ENCODE data around the gene MED25. TPM values are rescaled to one million over a fixed set of nuclear protein-coding genes. Genes with fewer than 3 reads are reported as not detected.

The MED25 gene
- total and polyA plus RNA-seq, 5 donors from 2014 or later, result 12.7 to 67.9 (median 21.6) TPM

GRCh38 chr19:49874503-49875157 is 56.5 kb downstream of the MED25 start:
- Mint-ChIP-seq H3K36me3 (peaks cover 4% of the 10 kb centered on the region), H3K27me3 (no peaks in the 10 kb centered on the region), H3K4me1 (peaks cover 0 to 57% (median 16%) of the 10 kb centered on the region in 4 donors), H3K27ac (peak overlapping the region in 2 of 3 donors; percentile 73 to 76), H3K9me3 (no peaks in the 10 kb centered on the region), H3K4me3 (peak overlapping the region in 2 of 4 donors; percentile 5 to 74)
- no peak overlapping the region for H3K4me3 ChIP-seq (ENCODE audit: low read depth, low read length)
- no peaks in the 10 kb centered on the region for H3K36me3 ChIP-seq (ENCODE audit: control insufficient read depth, insufficient read depth, low read length)
- H3K27me3 ChIP-seq (ENCODE audit: control insufficient read depth, insufficient read depth, low read length), result no peaks in the 10 kb centered on the region
- DNase-seq, result no peak
- no peak for ATAC-seq (ENCODE audit: low read depth in 2 of 2)
- H3K27ac ChIP-seq (ENCODE audit: insufficient read depth, low read length, poor library complexity, severe bottlenecking), result no peak overlapping the region
- no peaks in the 10 kb centered on the region for H3K9me3 ChIP-seq (ENCODE audit: control insufficient read depth in 2 of 2, low read length in 2 of 2)
- H3K4me1 ChIP-seq (ENCODE audit: control insufficient read depth, insufficient read depth, low read length, poor library complexity, severe bottlenecking), result peaks cover 31% of the 10 kb centered on the region

DNA sequence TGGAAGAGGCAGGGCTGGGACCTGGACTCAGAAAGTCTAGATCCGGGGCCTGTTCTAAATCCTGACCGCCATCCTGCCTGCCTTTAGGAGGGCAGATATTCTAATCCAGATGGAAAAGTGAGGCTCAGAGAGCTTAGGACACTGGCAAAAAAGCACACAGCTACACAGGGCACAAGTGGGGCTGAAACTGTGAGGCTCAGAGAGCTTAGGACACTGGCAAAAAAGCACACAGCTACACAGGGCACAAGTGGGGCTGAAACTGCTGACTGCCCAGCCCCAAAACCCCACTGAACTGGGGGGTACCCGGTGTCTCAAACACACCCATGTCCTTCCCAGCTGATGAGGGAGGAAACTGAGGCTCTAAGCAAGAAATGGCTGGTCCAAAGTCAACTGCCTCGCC is 57.1 kb downstream of the MED25 start:
- Histone ChIP-seq H3K36me3 (ENCODE audit: control insufficient read depth, insufficient read depth, low read length) (peaks cover 2% of the 10 kb centered on the region), H3K27me3 (ENCODE audit: control insufficient read depth, insufficient read depth, low read length) (no peaks in the 10 kb centered on the region), H3K4me3 (ENCODE audit: low read depth, low read length) (no peak overlapping the region), H3K27ac (ENCODE audit: insufficient read depth, low read length, poor library complexity, severe bottlenecking) (no peak overlapping the region), H3K4me1 (ENCODE audit: control insufficient read depth, insufficient read depth, low read length, poor library complexity, severe bottlenecking) (peaks cover 27% of the 10 kb centered on the region), H3K9me3 (ENCODE audit: control insufficient read depth in 2 of 2, low read length in 2 of 2) (no peaks in the 10 kb centered on the region)
- Mint-ChIP-seq H3K4me3 (no peak overlapping the region), H3K27ac (no peak overlapping the region), H3K4me1 (peaks cover 0 to 57% (median 16%) of the 10 kb centered on the region in 4 donors), H3K36me3 (peaks cover 4% of the 10 kb centered on the region), H3K27me3 (no peaks in the 10 kb centered on the region), H3K9me3 (no peaks in the 10 kb centered on the region)
- DNase-seq (no peak), ATAC-seq (ENCODE audit: low read depth in 2 of 2) (no peak)

DNA sequence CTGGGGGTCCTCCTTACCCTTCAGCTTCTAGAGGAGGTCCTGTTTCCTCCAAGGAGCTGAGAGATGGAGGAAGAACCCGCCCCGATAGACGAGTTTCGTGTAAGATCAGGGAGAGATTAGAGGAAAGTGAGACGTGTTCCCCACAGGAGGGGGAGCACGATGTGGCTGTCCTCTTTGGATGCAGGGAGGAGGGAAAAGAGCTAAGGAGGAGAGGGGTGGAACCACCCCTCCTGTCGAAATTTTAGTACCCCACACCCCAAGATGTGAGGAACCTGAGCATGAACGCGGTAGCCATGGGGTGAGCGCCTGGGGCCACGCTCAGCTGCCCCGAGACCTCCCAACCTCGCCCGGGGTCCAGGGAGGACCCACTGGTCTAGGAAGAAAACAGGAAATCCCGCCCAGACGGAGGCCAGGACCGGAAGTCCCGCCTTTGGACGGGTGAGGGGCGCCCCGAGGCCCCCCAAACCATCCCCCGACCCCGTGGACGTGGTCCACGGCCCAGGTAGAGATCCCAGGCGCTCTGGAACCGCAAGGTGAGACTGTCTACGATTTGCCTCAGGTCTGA is 57.9 kb downstream of the MED25 start:
- Histone ChIP-seq H3K4me1 (ENCODE audit: control insufficient read depth, insufficient read depth, low read length, poor library complexity, severe bottlenecking) (peaks cover 22% of the 10 kb centered on the region), H3K4me3 (ENCODE audit: low read depth, low read length) (peak overlapping the region; percentile 86), H3K36me3 (ENCODE audit: control insufficient read depth, insufficient read depth, low read length) (peaks cover 9% of the 10 kb centered on the region), H3K27ac (ENCODE audit: insufficient read depth, low read length, poor library complexity, severe bottlenecking) (peak overlapping the region; percentile 99), H3K27me3 (ENCODE audit: control insufficient read depth, insufficient read depth, low read length) (no peaks in the 10 kb centered on the region), H3K9me3 (ENCODE audit: control insufficient read depth in 2 of 2, low read length in 2 of 2) (no peaks in the 10 kb centered on the region)
- H3K27ac Mint-ChIP-seq, result no peak overlapping the region
- no peak overlapping the region for H3K4me3 Mint-ChIP-seq
- H3K27me3 Mint-ChIP-seq, result no peaks in the 10 kb centered on the region
- no peak for ATAC-seq (ENCODE audit: low read depth in 2 of 2)
- peak in 2 of 3 donors; percentile 43 to 66 for DNase-seq
- peaks cover 4% of the 10 kb centered on the region for H3K36me3 Mint-ChIP-seq
- H3K9me3 Mint-ChIP-seq, result no peaks in the 10 kb centered on the region
- H3K4me1 Mint-ChIP-seq, result peaks cover 0 to 53% (median 13%) of the 10 kb centered on the region in 4 donors

DNA sequence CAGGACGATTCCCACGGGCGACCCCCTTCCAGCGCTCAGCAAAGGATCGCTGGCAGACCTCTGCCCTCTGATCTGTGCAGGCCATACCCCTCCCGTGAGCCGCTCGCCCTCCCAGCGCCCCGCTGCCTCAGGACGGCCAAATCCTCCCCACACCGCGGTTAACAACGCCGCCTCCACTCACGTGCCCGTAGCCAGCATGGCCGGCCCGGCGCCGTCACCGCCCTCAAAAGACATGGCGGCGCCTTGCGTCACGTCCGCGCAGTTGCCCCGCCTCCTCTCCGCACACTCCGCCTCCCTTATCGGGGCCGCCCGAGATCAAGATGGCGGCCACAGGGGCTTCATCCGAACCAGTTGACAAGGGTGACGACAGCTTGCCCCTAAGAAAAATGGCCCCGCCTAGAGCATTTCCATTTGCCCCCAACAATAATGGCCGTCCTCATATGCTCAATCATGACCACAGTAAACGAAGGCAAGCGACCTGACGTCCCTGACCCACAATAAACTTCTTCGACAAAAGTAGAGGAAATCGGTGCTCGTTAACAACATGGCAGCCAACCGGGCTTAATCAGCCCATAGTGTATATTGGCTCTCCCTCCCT is 58.4 kb downstream of the MED25 start:
- Histone ChIP-seq H3K4me3 (ENCODE audit: low read depth, low read length) (peak overlapping the region; percentile 90), H3K27ac (ENCODE audit: insufficient read depth, low read length, poor library complexity, severe bottlenecking) (peak overlapping the region; percentile 99), H3K9me3 (ENCODE audit: control insufficient read depth in 2 of 2, low read length in 2 of 2) (no peaks in the 10 kb centered on the region), H3K4me1 (ENCODE audit: control insufficient read depth, insufficient read depth, low read length, poor library complexity, severe bottlenecking) (peaks cover 22% of the 10 kb centered on the region), H3K27me3 (ENCODE audit: control insufficient read depth, insufficient read depth, low read length) (no peaks in the 10 kb centered on the region), H3K36me3 (ENCODE audit: control insufficient read depth, insufficient read depth, low read length) (peaks cover 13% of the 10 kb centered on the region)
- ATAC-seq (ENCODE audit: low read depth in 2 of 2) (peak; percentile 58 to 62), DNase-seq (peak; percentile 96 to 99 (median 99))
- H3K36me3 Mint-ChIP-seq, result peaks cover 4% of the 10 kb centered on the region
- H3K4me1 Mint-ChIP-seq, result peaks cover 0 to 49% (median 13%) of the 10 kb centered on the region in 4 donors
- H3K27ac Mint-ChIP-seq, result no peak overlapping the region
- H3K9me3 Mint-ChIP-seq, result no peaks in the 10 kb centered on the region
- H3K4me3 Mint-ChIP-seq, result no peak overlapping the region
- H3K27me3 Mint-ChIP-seq, result no peaks in the 10 kb centered on the region

DNA sequence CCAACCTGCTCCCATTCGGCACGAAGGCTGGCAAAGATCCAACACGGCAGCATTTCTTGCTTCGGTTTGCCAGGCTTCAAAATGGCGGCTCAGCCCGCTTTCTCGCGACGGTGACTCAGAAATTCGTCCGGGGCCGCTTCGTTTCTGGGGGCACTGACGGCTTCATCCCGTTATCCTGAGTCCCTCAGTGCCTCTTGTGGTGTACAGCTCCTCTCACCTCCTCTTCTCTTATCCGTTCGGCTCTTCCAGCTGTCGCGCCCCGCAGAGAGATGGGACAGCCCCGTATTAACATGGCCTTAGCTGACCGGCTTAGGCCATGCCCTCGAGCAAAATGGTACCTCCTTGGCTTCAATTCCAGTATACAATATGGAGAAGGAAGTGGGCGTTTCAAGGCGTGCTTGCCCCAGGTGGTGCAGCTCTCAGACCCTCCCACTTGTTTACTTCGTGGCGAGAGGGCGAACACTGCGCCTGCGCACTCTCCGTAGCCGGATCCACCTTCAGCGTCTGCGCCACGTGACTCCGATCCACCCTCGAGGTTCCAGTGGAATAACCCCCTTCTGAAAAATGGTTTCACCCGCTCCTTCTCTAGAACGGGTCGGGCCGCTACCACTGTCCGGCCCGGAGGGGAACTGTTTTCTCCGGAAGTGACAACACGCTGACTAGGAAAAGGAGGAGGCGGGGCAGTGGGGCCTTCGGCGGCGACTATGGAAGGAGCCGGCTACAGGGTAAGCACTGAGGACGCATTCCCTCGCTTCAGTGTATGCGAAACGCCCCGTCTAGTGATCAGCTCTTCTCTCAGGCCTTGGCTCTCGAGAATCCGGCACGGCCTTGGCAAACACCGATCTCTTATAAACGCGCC is 59.2 kb downstream of the MED25 start, which contains the start of the genes AKT1S1 and TBC1D17:
AKT1S1 (minus strand) TSS at position 336 of the 859 bp plus-strand sequence. CDS start 4,060 bp downstream, outside the sequence.
TBC1D17 (plus strand) TSS at position 683 of the 859 bp plus-strand sequence; CDS start at position 705, 22 bp downstream.
- ATAC-seq (ENCODE audit: low read depth in 2 of 2) (peak; percentile 68 to 70), DNase-seq (peak; percentile 97 to 100 (median 100))
- peaks cover 19% of the 10 kb centered on the region for H3K36me3 ChIP-seq (ENCODE audit: control insufficient read depth, insufficient read depth, low read length)
- H3K4me3 ChIP-seq (ENCODE audit: low read depth, low read length), result peak within 1 kb of the TSS; percentile 90
- H3K27me3 Mint-ChIP-seq, result no peaks in the 10 kb centered on the region
- peaks cover 0 to 42% (median 9%) of the 10 kb centered on the region in 4 donors for H3K4me1 Mint-ChIP-seq
- H3K27me3 ChIP-seq (ENCODE audit: control insufficient read depth, insufficient read depth, low read length), result no peaks in the 10 kb centered on the region
- peak within 1 kb of the TSS; percentile 99 for H3K27ac ChIP-seq (ENCODE audit: insufficient read depth, low read length, poor library complexity, severe bottlenecking)
- H3K27ac Mint-ChIP-seq, result no peak within 1 kb of the TSS
- no peaks in the 10 kb centered on the region for H3K9me3 Mint-ChIP-seq
- peaks cover 4% of the 10 kb centered on the region for H3K36me3 Mint-ChIP-seq
- no peaks in the 10 kb centered on the region for H3K9me3 ChIP-seq (ENCODE audit: control insufficient read depth in 2 of 2, low read length in 2 of 2)
- peaks cover 22% of the 10 kb centered on the region for H3K4me1 ChIP-seq (ENCODE audit: control insufficient read depth, insufficient read depth, low read length, poor library complexity, severe bottlenecking)
- H3K4me3 Mint-ChIP-seq, result peak within 1 kb of the TSS in 1 of 4 donors; percentile 53

- H3K27ac ChIP-seq (ENCODE audit: insufficient read depth, low read length, poor library complexity, severe bottlenecking), result peak overlapping the region; percentile 99
- ATAC-seq (ENCODE audit: low read depth in 2 of 2), result peak; percentile 54 to 58
- H3K36me3 ChIP-seq (ENCODE audit: control insufficient read depth, insufficient read depth, low read length), result peaks cover 28% of the 10 kb centered on the region
- no peaks in the 10 kb centered on the region for H3K9me3 ChIP-seq (ENCODE audit: control insufficient read depth in 2 of 2, low read length in 2 of 2)
- H3K4me1 Mint-ChIP-seq, result peaks cover 0 to 40% (median 8%) of the 10 kb centered on the region in 4 donors
- H3K4me3 Mint-ChIP-seq, result peak overlapping the region in 1 of 4 donors; percentile 53
- no peaks in the 10 kb centered on the region for H3K27me3 ChIP-seq (ENCODE audit: control insufficient read depth, insufficient read depth, low read length)
- H3K4me3 ChIP-seq (ENCODE audit: low read depth, low read length), result peak overlapping the region; percentile 85
- peaks cover 22% of the 10 kb centered on the region for H3K4me1 ChIP-seq (ENCODE audit: control insufficient read depth, insufficient read depth, low read length, poor library complexity, severe bottlenecking)
- H3K36me3 Mint-ChIP-seq, result peaks cover 4% of the 10 kb centered on the region
- H3K9me3 Mint-ChIP-seq, result no peaks in the 10 kb centered on the region
- DNase-seq, result peak; percentile 98
- no peak overlapping the region for H3K27ac Mint-ChIP-seq
- H3K27me3 Mint-ChIP-seq, result no peaks in the 10 kb centered on the region
These were observed 60.0 kb downstream of the MED25 start for GRCh38 chr19:49877879-49878743.

Data from CD4-positive, CD25-positive, alpha-beta regulatory T cell (primary cell).